C4-2B (cell line): ENCODE results near the gene LSM14A.

ENCODE experiments used
- H3K27ac ChIP-seq: fragments of 450-650 bp; 2 replicates; pipeline ENCODE4 v1.5.1; 2017
- CTCF ChIP-seq: fragments of 450-650 bp; conservative IDR thresholded peaks from 2 replicates; pipeline ENCODE4 v1.5.1; 2017; ENCODE audit warnings: mild to moderate bottlenecking
- ZFX ChIP-seq: fragments of 450-650 bp; IDR thresholded peaks from 2 replicates; pipeline ENCODE4 v1.6.1; 2017

The LSM14A gene

DNA sequence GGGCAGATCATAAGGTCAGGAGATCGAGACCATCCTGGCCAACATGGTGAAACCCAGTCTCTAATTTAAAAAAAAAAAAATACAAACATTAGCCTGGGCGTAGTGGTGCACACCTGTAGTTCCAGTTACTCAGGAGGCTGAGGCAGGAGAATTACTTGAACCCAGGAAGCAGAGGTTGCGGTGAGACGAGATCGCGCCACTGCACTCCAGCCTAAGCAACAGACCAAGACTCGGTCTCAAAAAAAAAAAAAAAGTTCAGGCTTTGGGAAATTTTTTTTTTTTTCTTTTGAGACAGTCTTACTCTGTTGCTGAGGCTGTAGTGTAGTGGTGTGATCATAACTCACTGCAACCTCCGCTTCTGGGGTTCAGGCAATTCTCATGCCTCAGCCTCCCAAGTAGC, 14.7 kb downstream of the LSM14A start:
- no peak overlapping the region for H3K27ac ChIP-seq
- TF ChIP-seq CTCF (no peak), ZFX (no peak)

- TF ChIP-seq CTCF, result no peak
- no peak for TF ChIP-seq ZFX
- H3K27ac ChIP-seq, result no peak overlapping the region
These were observed 16.1 kb downstream of the LSM14A start for GRCh38 chr19:34188408-34188807.

DNA sequence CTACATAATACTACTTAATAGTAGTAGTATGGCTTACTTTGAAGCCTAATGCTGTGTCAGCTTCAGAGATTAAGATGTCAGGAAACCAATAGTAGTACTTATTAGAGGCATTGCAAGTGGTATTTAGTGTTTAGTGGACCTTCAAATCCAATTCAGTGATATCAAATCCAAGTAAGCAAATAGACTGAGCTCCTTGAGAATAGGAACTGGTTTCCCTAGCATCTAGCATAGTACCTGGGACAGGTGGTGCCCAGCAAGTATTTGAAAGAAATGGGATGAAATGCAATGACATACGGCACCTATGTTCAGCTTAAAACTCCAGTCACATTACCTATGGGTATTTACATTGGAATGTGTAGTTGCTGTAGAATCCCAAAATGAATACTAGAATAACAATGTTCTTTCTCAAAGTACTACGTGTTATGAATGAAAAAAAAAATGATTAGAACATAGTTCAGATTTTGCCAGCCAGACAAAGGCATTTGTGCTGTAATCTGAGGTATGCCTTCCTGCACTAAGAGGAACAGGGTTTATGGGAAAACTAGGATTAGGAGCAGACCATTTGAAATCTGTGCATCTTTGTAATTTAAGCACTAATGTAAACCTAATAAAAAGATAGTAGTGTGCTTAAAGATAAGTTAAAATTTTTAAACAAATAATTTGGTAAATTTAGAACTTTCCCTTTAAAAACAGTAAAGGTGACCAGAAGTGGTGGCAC, 17.1 kb downstream of the LSM14A start:
- H3K27ac ChIP-seq, result no peak overlapping the region

DNA sequence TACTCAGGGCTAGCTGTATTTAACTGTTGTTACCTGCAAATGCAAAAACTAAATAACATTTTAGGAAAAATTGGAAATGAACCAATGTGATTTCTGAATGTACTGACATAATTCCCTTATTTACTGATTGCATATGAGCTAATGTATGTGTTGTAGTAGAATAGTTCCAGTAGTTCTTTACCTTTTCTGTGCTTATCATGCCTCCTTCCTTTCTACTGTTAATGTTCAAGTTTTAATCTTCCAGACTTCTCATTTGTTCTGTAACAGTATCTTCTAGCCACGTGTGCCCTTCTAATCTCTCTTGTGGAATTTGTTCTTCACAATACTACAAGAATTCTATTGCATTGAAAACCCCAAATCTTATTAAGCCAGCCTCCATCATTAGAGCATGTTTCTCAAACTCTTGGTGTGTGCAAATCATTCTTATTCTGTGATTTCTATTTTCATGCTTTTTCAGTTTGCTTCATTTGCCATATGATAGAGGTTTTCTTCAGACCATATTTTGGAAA, 17.7 kb downstream of the LSM14A start:
- TF ChIP-seq CTCF, result no peak
- TF ChIP-seq ZFX, result no peak

More for the DNA sequence above, 17.1 kb downstream of the LSM14A start:
- no peak for TF ChIP-seq ZFX
- no peak for TF ChIP-seq CTCF

DNA sequence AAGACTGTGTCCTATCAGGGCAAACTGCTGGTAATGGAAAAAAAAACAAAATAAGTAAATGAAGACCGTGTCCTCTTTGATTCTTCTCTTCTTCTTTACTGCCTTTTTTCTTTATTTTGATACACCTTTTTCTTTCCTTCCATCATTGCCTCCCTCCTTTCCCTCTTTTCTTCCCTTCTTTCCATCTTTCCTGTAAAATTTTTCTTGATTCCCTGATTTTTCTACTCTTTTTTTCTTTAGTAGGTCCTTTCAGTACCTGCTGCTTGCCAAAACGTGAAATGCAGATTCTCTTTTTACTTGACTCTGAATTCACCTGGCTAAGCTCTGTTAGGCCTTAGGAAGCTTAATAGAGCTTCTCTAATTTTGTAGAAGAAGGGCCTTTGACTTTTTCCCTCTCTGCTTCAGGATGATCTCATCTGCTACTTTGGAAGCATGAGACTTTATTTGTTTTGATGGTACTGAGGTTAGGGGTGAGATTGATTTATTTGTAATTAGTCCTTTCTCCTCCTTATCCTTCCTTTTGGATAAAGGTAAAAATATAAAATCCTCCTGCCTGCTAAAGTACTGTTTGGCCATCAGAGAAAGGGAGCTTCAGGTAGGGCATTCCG, 19.2 kb downstream of the LSM14A start:
- TF ChIP-seq ZFX, result no peak
- no peak for TF ChIP-seq CTCF
- no peak overlapping the region for H3K27ac ChIP-seq

More for the DNA sequence above, 17.7 kb downstream of the LSM14A start:
- H3K27ac ChIP-seq, result no peak overlapping the region

- TF ChIP-seq ZFX (no peak), CTCF (no peak)
- H3K27ac ChIP-seq, result no peak overlapping the region
These were observed 21.1 kb downstream of the LSM14A start for GRCh38 chr19:34193439-34193838.

DNA sequence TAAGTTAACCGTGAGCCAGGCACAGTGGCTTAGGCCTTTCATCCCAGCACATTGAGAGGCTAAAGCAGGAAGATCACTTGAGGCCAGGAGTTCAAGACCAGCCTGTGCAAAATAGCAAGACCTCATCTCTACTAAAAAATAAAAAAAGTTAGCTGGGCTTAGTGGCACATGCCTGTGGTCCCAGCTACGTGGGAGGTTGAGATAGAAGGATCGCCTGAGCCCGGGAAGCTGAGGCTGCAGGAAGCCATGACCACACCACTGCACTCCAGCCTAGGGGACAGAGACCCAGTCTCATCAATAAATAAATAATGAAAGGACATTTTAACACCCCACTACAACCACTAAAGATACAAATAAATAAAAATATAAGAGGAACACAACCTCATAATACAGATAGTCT, 21.6 kb downstream of the LSM14A start:
- TF ChIP-seq ZFX, result no peak
- no peak for TF ChIP-seq CTCF
- H3K27ac ChIP-seq, result no peak overlapping the region
